PC-3 (cell line): ENCODE results near the gene CACHD1. TPM values are rescaled to one million over a fixed set of nuclear protein-coding genes. Genes with fewer than 3 reads are reported as not detected.

Experiments used
- ATAC-seq: fragments of 200-7000 bp; cut with Tn5 transposase; 2 replicates; pipeline ENCODE4 v1.9.1; 2020; ENCODE audit warnings: mild to moderate bottlenecking, moderate library complexity
- BruUV-seq: library from RNA; stranded (reverse); fragments of 400-500 nt; replicated peaks from 2 replicates; lab custom pipeline; 2021; lab: Mats Ljungman, UMichigan
- CTCF ChIA-PET: fragments of 300-600 bp; sonication (Branson Sonifier 250); formaldehyde crosslinking; loops from one replicate; lab custom pipeline; 2022; ENCODE audit warnings: antibody characterized with exemption; lab: Charles Lee
- POLR2A ChIA-PET: fragments of 300-600 bp; sonication (Branson Sonifier 250); formaldehyde crosslinking; loops from one replicate; lab custom pipeline; 2022; ENCODE audit warnings: antibody characterized with exemption; ENCODE audit not compliant: unreplicated experiment; lab: Charles Lee
- DNase-seq: peaks from one replicate; pipeline ENCODE4 v3.0.0-alpha.2; 2015
- H2AFZ ChIP-seq: fragments of 300-600 bp; sonication (generic); 2 replicates; pipeline ENCODE4 v1.6.0; 2016; ENCODE audit warnings: antibody characterized with exemption, low read length
- H3F3A ChIP-seq: fragments of 300-600 bp; sonication (generic); one replicate; pipeline ENCODE4 v1.6.0; 2017; ENCODE audit warnings: antibody characterized with exemption, low read length, control low read depth, mild to moderate bottlenecking; ENCODE audit not compliant: unreplicated experiment
- H3K27ac ChIP-seq: fragments of 300-600 bp; sonication (generic); 2 replicates; pipeline ENCODE4 v1.5.1; 2016; ENCODE audit warnings: mild to moderate bottlenecking, low read length
- H3K27me3 ChIP-seq: fragments of 300-600 bp; sonication (generic); 2 replicates; pipeline ENCODE4 v1.6.1; 2016; ENCODE audit warnings: low read length, mixed read lengths
- H3K36me3 ChIP-seq: fragments of 300-600 bp; sonication (generic); 2 replicates; pipeline ENCODE4 v1.6.1; 2016; ENCODE audit warnings: low read depth, mixed run types, low read length, mixed read lengths
- H3K4me1 ChIP-seq: fragments of 300-600 bp; sonication (generic); 2 replicates; pipeline ENCODE4 v1.5.1; 2016; ENCODE audit warnings: low read length; ENCODE audit not compliant: insufficient read depth
- H3K4me2 ChIP-seq: fragments of 300-600 bp; sonication (generic); 2 replicates; pipeline ENCODE4 v1.6.0; 2016; ENCODE audit warnings: low read length
- H3K4me3 ChIP-seq: fragments of 300-600 bp; sonication (generic); 2 replicates; pipeline ENCODE4 v1.5.1; 2016; ENCODE audit warnings: mild to moderate bottlenecking, low read length, mixed read lengths
- H3K79me2 ChIP-seq: fragments of 300-600 bp; sonication (generic); 2 replicates; pipeline ENCODE4 v1.6.1; 2017; ENCODE audit warnings: low read length, mixed read lengths
- H3K9ac ChIP-seq: fragments of 300-600 bp; sonication (generic); 2 replicates; pipeline ENCODE4 v1.6.0; 2016; ENCODE audit warnings: mild to moderate bottlenecking, low read length
- H3K9me2 ChIP-seq: fragments of 300-600 bp; sonication (generic); replicated peaks from 2 replicates; pipeline ENCODE4 v1.6.1; 2016; ENCODE audit warnings: mixed run types, low read length, mixed read lengths
- H3K9me3 ChIP-seq: fragments of 300-600 bp; sonication (generic); 2 replicates; pipeline ENCODE4 v1.6.1; 2016; ENCODE audit warnings: low read length, mixed read lengths
- H4K20me1 ChIP-seq: fragments of 300-600 bp; sonication (generic); 2 replicates; pipeline ENCODE4 v1.6.1; 2016; ENCODE audit warnings: low read length, mixed read lengths
- EZH2 ChIP-seq: fragments of 300-600 bp; sonication (generic); IDR thresholded peaks from one replicate; pipeline ENCODE4 v1.6.1; 2017; ENCODE audit warnings: antibody characterized with exemption, mild to moderate bottlenecking, low read length; ENCODE audit not compliant: unreplicated experiment
- EZH2phosphoT487 ChIP-seq: fragments of 300-600 bp; sonication (generic); IDR thresholded peaks from 2 replicates; pipeline ENCODE4 v1.6.1; 2018; ENCODE audit warnings: mild to moderate bottlenecking, antibody characterized with exemption, low read length, borderline replicate concordance
- intact Hi-C: fragments of 100-400 bp; cut with micrococcal nuclease; formaldehyde crosslinking; loops from 2 replicates; pipeline ENCODE4 v1.9.0; 2023
- total RNA-seq: library from RNA; depleted of rRNA; stranded (reverse); fragments of >200 nt; gene quantifications from 2 replicates; pipeline ENCODE4 v1.2.3, GENCODE V29; 2014
- TF ChIP-seq, protein P1 (sequence below): fragments of 300-600 bp; sonication (generic); conservative IDR thresholded peaks from 2 replicates; pipeline ENCODE4 v1.5.1; 2017; ENCODE audit warnings: antibody characterized with exemption, low read depth, mild to moderate bottlenecking, low read length

Gene CACHD1
- total RNA-seq, 1 experiment from 2014 or later, result 6.6 TPM

DNA sequence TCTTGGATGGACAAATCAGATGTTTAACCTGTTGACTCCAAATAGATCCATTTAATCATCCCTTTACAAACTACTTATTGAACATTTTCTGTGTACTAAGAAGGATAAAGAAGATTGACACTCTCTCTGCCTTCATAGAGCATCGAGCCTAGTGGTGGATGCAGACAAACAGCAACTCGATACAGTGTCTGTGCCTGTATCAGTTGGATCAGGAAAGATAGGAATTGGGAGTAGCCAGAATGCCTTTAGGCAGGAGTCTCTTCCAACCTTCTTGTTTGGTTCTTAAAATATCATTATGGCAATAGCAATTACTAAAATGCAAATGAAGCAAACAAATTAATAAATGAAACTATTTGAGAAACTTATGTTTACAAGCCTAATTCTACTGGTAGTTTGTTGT is 185.9 kb downstream of the CACHD1 start:
- no peaks in the 10 kb centered on the region for H3K27me3 ChIP-seq
- H3K4me3 ChIP-seq, result no peak overlapping the region
- ChIA-PET POLR2A (no interaction called here), CTCF (no interaction called here)
- intact Hi-C loops, result no loop called here
- H2AFZ ChIP-seq, result no peak overlapping the region
- H3K4me1 ChIP-seq, result no peaks in the 10 kb centered on the region
- no peaks in the 10 kb centered on the region for H3K9me2 ChIP-seq
- no peaks in the 10 kb centered on the region for H3K79me2 ChIP-seq
- ATAC-seq, result no peak
- no TSS peak for BruUV-seq
- no peak overlapping the region for H3K9ac ChIP-seq
- no peaks in the 10 kb centered on the region for H3K9me3 ChIP-seq
- TF ChIP-seq EZH2 (no peak), EZH2phosphoT487 (no peak)
- TF ChIP-seq, protein P1, sequence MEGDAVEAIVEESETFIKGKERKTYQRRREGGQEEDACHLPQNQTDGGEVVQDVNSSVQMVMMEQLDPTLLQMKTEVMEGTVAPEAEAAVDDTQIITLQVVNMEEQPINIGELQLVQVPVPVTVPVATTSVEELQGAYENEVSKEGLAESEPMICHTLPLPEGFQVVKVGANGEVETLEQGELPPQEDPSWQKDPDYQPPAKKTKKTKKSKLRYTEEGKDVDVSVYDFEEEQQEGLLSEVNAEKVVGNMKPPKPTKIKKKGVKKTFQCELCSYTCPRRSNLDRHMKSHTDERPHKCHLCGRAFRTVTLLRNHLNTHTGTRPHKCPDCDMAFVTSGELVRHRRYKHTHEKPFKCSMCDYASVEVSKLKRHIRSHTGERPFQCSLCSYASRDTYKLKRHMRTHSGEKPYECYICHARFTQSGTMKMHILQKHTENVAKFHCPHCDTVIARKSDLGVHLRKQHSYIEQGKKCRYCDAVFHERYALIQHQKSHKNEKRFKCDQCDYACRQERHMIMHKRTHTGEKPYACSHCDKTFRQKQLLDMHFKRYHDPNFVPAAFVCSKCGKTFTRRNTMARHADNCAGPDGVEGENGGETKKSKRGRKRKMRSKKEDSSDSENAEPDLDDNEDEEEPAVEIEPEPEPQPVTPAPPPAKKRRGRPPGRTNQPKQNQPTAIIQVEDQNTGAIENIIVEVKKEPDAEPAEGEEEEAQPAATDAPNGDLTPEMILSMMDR, result no peak
- DNase-seq, result no peak
- no peaks in the 10 kb centered on the region for H3F3A ChIP-seq
- H3K36me3 ChIP-seq, result no peaks in the 10 kb centered on the region
- no peak overlapping the region for H3K27ac ChIP-seq
- H4K20me1 ChIP-seq, result no peaks in the 10 kb centered on the region
- H3K4me2 ChIP-seq, result no peak overlapping the region

DNA sequence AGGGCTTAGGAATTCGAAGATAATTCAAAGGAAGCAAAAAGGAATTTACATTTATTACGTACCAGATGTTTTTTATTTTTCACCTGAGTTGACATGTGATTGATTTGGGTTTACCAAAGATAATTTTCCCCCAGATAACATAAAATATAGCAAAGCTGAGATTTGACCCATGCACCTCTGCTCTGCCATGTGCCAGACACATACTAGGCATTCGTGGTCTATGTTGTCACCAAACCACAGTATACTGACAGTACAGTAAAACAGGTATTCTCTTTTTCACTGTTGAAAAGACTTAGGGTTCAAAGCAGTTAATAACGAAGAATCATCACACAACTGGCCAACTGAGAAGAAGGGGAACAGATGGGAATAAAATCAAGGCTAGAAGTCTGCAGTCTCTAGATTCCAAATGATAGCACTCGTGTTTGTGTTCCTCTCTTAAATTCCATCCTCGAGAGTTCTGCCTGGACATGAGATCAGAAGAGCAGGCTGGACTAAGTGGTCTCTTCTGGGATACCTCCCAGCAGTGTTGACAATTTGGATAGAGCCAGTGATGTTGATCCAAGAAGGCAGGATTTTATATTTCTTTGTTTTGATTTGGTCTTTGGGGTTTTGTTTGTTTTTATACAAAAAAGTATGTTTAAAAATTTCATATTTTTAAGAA is 189.7 kb downstream of the CACHD1 start:
- Histone ChIP-seq H3K27ac (no peak overlapping the region), H3K79me2 (no peaks in the 10 kb centered on the region), H3K36me3 (no peaks in the 10 kb centered on the region), H3K4me3 (no peak overlapping the region), H3K9me2 (no peaks in the 10 kb centered on the region), H3K4me2 (no peak overlapping the region), H2AFZ (no peak overlapping the region), H3K9me3 (no peaks in the 10 kb centered on the region), H3K4me1 (no peaks in the 10 kb centered on the region), H3K9ac (no peak overlapping the region), H4K20me1 (no peaks in the 10 kb centered on the region), H3K27me3 (no peaks in the 10 kb centered on the region), H3F3A (no peaks in the 10 kb centered on the region)
- CTCF ChIA-PET, result no interaction called here
- DNase-seq (no peak), ATAC-seq (no peak)
- intact Hi-C loops, result no loop called here
- POLR2A ChIA-PET, result interaction anchor here (0.6 kb wide), 1 partner anchor 498 kb away, joined by 3 read pairs; no protein-coding TSS in a partner anchor
- no TSS peak for BruUV-seq
- TF ChIP-seq EZH2 (no peak), EZH2phosphoT487 (no peak)
- TF ChIP-seq, protein P1, result no peak

DNA sequence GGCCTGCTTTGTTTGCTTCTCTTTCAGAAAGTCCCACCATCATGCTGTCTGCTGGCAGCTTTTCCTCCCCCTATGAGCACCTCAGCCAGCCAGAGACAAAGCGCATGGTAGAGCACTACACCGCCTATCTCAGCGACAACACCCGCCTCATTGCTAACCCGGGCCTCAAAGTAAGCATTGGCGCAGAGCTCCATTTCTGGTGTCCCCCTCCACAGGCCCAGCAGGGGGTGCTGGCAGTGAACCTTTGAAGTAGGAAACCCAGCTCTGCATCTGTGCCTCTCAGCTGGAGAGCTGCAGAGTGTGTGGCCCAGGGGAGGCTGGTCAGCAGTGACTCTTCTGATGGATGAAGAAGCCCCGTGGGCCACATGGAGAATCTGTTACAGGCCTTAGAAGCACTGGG is 193.7 kb downstream of the CACHD1 start:
- Histone ChIP-seq H3K36me3 (no peaks in the 10 kb centered on the region), H3K27ac (no peak overlapping the region), H3K4me1 (no peaks in the 10 kb centered on the region), H3K4me2 (no peak overlapping the region), H4K20me1 (no peaks in the 10 kb centered on the region), H3F3A (no peaks in the 10 kb centered on the region), H3K27me3 (no peaks in the 10 kb centered on the region), H3K9me2 (no peaks in the 10 kb centered on the region), H2AFZ (no peak overlapping the region), H3K9me3 (no peaks in the 10 kb centered on the region), H3K9ac (no peak overlapping the region), H3K79me2 (no peaks in the 10 kb centered on the region), H3K4me3 (no peak overlapping the region)
- intact Hi-C loops, result no loop called here
- CTCF ChIA-PET, result interaction anchor here (0.5 to 0.6 kb wide), 2 partner anchors 164 to 223 kb away, joined by 3 read pairs; no protein-coding TSS in a partner anchor
- TF ChIP-seq EZH2phosphoT487 (no peak), EZH2 (no peak)
- TF ChIP-seq, protein P1, result peak; percentile 50
- BruUV-seq, result no TSS peak
- DNase-seq, result peak; percentile 32
- peak; percentile 24; the same call in 1 of the 2 replicates for ATAC-seq
- POLR2A ChIA-PET, result no interaction called here
